CD14-positive monocyte (primary cell): ENCODE data around the gene INPP5B. TPM values are rescaled to one million over a fixed set of nuclear protein-coding genes. Genes with fewer than 3 reads are reported as not detected.
A peak's percentile ranks its signal among the peaks of the same experiment; 100 is the strongest.

Experiments
- DNase-seq, 3 donors: peaks; one replicate each; pipeline ENCODE4 v3.0.0-alpha.2; 2011 to 2022
- H2AFZ ChIP-seq: 2 replicates; pipeline ENCODE4 v1.6.0; 2012; ENCODE audit warnings: mild to moderate bottlenecking, low read depth, low read length, inconsistent platforms; ENCODE audit not compliant: insufficient read depth, poor library complexity, severe bottlenecking
- H3K27ac ChIP-seq, 2 donors: 1 replicate in 1 of 2; 2 replicates in 1 of 2; pipeline ENCODE4 v1.5.1; 2012 to 2013; ENCODE audit warnings: low read length in 2 of 2, control low read depth in 1 of 2, inconsistent platforms in 1 of 2, low read depth in 1 of 2, mild to moderate bottlenecking in 1 of 2
- H3K27me3 ChIP-seq, 2 donors: one replicate each; pipeline versions ENCODE4 v1.6.0 to v1.6.1; 2011 to 2013; ENCODE audit warnings: low read length in 2 of 2; ENCODE audit not compliant: control insufficient read depth in 2 of 2, insufficient read depth in 2 of 2
- H3K36me3 ChIP-seq, 2 donors: replicated peaks in 1 of 2; 1 replicate in 1 of 2; 2 replicates in 1 of 2; pipeline versions ENCODE4 v1.5.1 to v1.6.1; 2012 to 2013; ENCODE audit warnings: low read length in 2 of 2, control low read depth in 1 of 2, inconsistent platforms in 1 of 2, mild to moderate bottlenecking in 1 of 2; ENCODE audit not compliant: insufficient read depth in 2 of 2, control insufficient read depth in 1 of 2
- H3K4me1 ChIP-seq, 2 donors: 1 replicate in 1 of 2; 2 replicates in 1 of 2; pipeline versions ENCODE4 v1.5.1 to v1.6.1; 2012 to 2013; ENCODE audit warnings: low read length in 2 of 2, control low read depth in 1 of 2, inconsistent platforms in 1 of 2, mild to moderate bottlenecking in 1 of 2, moderate library complexity in 1 of 2; ENCODE audit not compliant: insufficient read depth in 2 of 2, control insufficient read depth in 1 of 2
- H3K4me2 ChIP-seq: replicated peaks from 2 replicates; pipeline ENCODE3; 2012; ENCODE audit warnings: low read length, moderate library complexity, mild to moderate bottlenecking; ENCODE audit not compliant: poor library complexity, severe bottlenecking; ENCODE audit errors: extremely low read depth
- H3K4me3 ChIP-seq, 3 experiments: fragments of 200-600 bp in 1 of 3; sonication (generic) in 1 of 3; replicated peaks in 1 of 3; 1 replicate in 2 of 3; 2 replicates in 1 of 3; pipeline ENCODE4 v1.5.1; 2011 to 2013; ENCODE audit warnings: low read length in 3 of 3, mild to moderate bottlenecking in 3 of 3, control low read depth in 2 of 3, low read depth in 2 of 3, inconsistent platforms in 1 of 3, moderate library complexity in 1 of 3
- H3K79me2 ChIP-seq: 2 replicates; pipeline ENCODE4 v1.6.0; 2012; ENCODE audit warnings: mild to moderate bottlenecking, control low read depth, inconsistent platforms, low read length, moderate library complexity; ENCODE audit not compliant: insufficient read depth
- H3K9ac ChIP-seq: 2 replicates; pipeline ENCODE4 v1.6.0; 2017; ENCODE audit warnings: low read length, mild to moderate bottlenecking; ENCODE audit not compliant: insufficient read depth, poor library complexity, severe bottlenecking
- H3K9me3 ChIP-seq, 2 donors: replicated peaks in 1 of 2; 1 replicate in 1 of 2; 2 replicates in 1 of 2; pipeline versions ENCODE4 v1.5.1 to v1.6.1; 2012 to 2013; ENCODE audit warnings: low read length in 2 of 2, control low read depth in 1 of 2; ENCODE audit not compliant: control insufficient read depth in 1 of 2, insufficient read depth in 1 of 2
- H4K20me1 ChIP-seq: 2 replicates; pipeline ENCODE4 v1.6.0; 2012; ENCODE audit warnings: mild to moderate bottlenecking, low read length, control low read depth, moderate library complexity; ENCODE audit not compliant: insufficient read depth
- H3K27ac Mint-ChIP-seq, 7 donors: one replicate each; pipeline ENCODE4 v1.8.0; 2020; ENCODE audit warnings: mild to moderate bottlenecking in 7 of 7, mixed read lengths in 7 of 7, moderate library complexity in 6 of 7, inconsistent platforms in 2 of 7
- H3K27me3 Mint-ChIP-seq, 3 donors: one replicate each; pipeline ENCODE4 v1.8.0; 2021 to 2022; ENCODE audit warnings: low read depth in 3 of 3, mild to moderate bottlenecking in 3 of 3, mixed read lengths in 3 of 3, moderate library complexity in 3 of 3, inconsistent platforms in 1 of 3
- H3K36me3 Mint-ChIP-seq, 2 donors: one replicate each; pipeline ENCODE4 v1.8.0; 2020; ENCODE audit warnings: mixed read lengths in 2 of 2, inconsistent platforms in 1 of 2, mild to moderate bottlenecking in 1 of 2
- H3K4me1 Mint-ChIP-seq: one replicate; pipeline ENCODE4 v1.8.0; 2020; ENCODE audit warnings: mild to moderate bottlenecking, mixed read lengths
- H3K4me3 Mint-ChIP-seq, 2 donors: one replicate each; pipeline ENCODE4 v1.8.0; 2020; ENCODE audit warnings: mild to moderate bottlenecking in 2 of 2, mixed read lengths in 2 of 2, moderate library complexity in 1 of 2
- H3K9me3 Mint-ChIP-seq, 7 donors: one replicate each; pipeline ENCODE4 v1.8.0; 2020 to 2022; ENCODE audit warnings: mixed read lengths in 7 of 7, mild to moderate bottlenecking in 6 of 7, moderate library complexity in 6 of 7, inconsistent platforms in 2 of 7
- CTCF ChIP-seq: fragments of 200-600 bp; IDR thresholded peaks from one replicate; pipeline ENCODE4 v1.8.0; 2022; ENCODE audit warnings: antibody characterized with exemption, mild to moderate bottlenecking
- WGBS: methylation state at CpG from one replicate; pipeline ENCODE4 v1.1.5; 2013; ENCODE audit warnings: missing lambda C conversion rate; ENCODE audit not compliant: insufficient coverage; 5-methylcytosine and 5-hydroxymethylcytosine counted together
- intact Hi-C, 2 donors: fragments of 100-400 bp; cut with micrococcal nuclease; formaldehyde crosslinking; loops; one replicate each; pipeline versions ENCODE4 v1.15.0 to v1.15.1; 2023
- polyA plus RNA-seq, 3 donors: library from polyadenylated mRNA; depleted of rRNA in 1 of 3; unstranded in 2 of 3; stranded (reverse) in 1 of 3; fragments of 300-500 nt in 2 of 3; fragments of >200 nt in 1 of 3; fragmentation: Illumina TruSeq in 2 of 3; gene quantifications; 1 replicate in 2 of 3; 2 replicates in 1 of 3; pipeline ENCODE4 v1.2.3, GENCODE V29; 2012 to 2021

The INPP5B gene
- polyA plus RNA-seq, 3 donors: 3.0 to 13.1 (median 5.8) TPM

GRCh38 chr1:37949524-37950152 is 2.8 kb upstream of the INPP5B start:
- Histone ChIP-seq H3K4me1 (peaks cover 32 to 33% of the 10 kb centered on the region in 2 donors), H3K9me3 (no peaks in the 10 kb centered on the region), H3K4me3 (no peak overlapping the region), H3K79me2 (peaks cover 15% of the 10 kb centered on the region), H3K9ac (no peak overlapping the region), H3K27me3 (no peaks in the 10 kb centered on the region), H2AFZ (no peak overlapping the region), H3K4me2 (no peak overlapping the region), H3K27ac (no peak overlapping the region), H4K20me1 (no peaks in the 10 kb centered on the region), H3K36me3 (peaks cover 0 to 3% of the 10 kb centered on the region in 2 donors)
- peaks cover 44% of the 10 kb centered on the region for H3K4me1 Mint-ChIP-seq
- peaks cover 0 to 8% of the 10 kb centered on the region in 2 donors for H3K36me3 Mint-ChIP-seq
- no peak for TF ChIP-seq CTCF
- WGBS: 90% methylated on average over 5 of the region's 6 CpGs
- intact Hi-C loops: no loop called here
- no peak overlapping the region for H3K4me3 Mint-ChIP-seq
- no peaks in the 10 kb centered on the region for H3K9me3 Mint-ChIP-seq
- DNase-seq: no peak
- H3K27ac Mint-ChIP-seq: peak overlapping the region in 1 of 7 donors; percentile 46
- H3K27me3 Mint-ChIP-seq: no peaks in the 10 kb centered on the region

- H2AFZ ChIP-seq: no peak overlapping the region
- no peak overlapping the region for H3K4me2 ChIP-seq
- H3K36me3 ChIP-seq: peaks cover 2 to 8% of the 10 kb centered on the region in 2 donors
- peaks cover 3 to 11% of the 10 kb centered on the region in 2 donors for H3K36me3 Mint-ChIP-seq
- H3K27ac Mint-ChIP-seq: peak overlapping the region in 3 of 7 donors; percentile 15 to 53 (median 40)
- H3K4me1 ChIP-seq: peaks cover 32 to 33% of the 10 kb centered on the region in 2 donors
- H3K9me3 Mint-ChIP-seq: no peaks in the 10 kb centered on the region
- H3K4me3 Mint-ChIP-seq: no peak overlapping the region
- no peaks in the 10 kb centered on the region for H4K20me1 ChIP-seq
- peak overlapping the region in 1 of 2 donors; percentile 44 for H3K27ac ChIP-seq
- H3K4me1 Mint-ChIP-seq: peaks cover 44% of the 10 kb centered on the region
- DNase-seq: no peak
- H3K27me3 Mint-ChIP-seq: no peaks in the 10 kb centered on the region
- H3K4me3 ChIP-seq: no peak overlapping the region
- no peaks in the 10 kb centered on the region for H3K9me3 ChIP-seq
- TF ChIP-seq CTCF: no peak
- H3K9ac ChIP-seq: no peak overlapping the region
- H3K79me2 ChIP-seq: peaks cover 15% of the 10 kb centered on the region
- intact Hi-C loops: no loop called here
- no peaks in the 10 kb centered on the region for H3K27me3 ChIP-seq
These were observed 2.0 kb upstream of the INPP5B start for GRCh38 chr1:37948841-37949240.
